WERI-Rb-1 (cell line): ENCODE measurements around the gene PRKAG2.
"Not testable (repeated sequence)": the region's sequence is repeated elsewhere in the genome, so short reads cannot be mapped to it uniquely, and the experiment has no call there.

ENCODE experiments used
- DNase-seq: peaks from one replicate; pipeline ENCODE4 v3.0.0-alpha.2; 2020
- H3K27ac ChIP-seq: fragments of 250-450 bp; sonication (Bioruptor Pico); 2 replicates; pipeline ENCODE4 v1.5.1; 2020; ENCODE audit warnings: mild to moderate bottlenecking, moderate library complexity
- H3K27me3 ChIP-seq: fragments of 250-450 bp; sonication (Bioruptor Pico); 2 replicates; pipeline ENCODE4 v1.5.1; 2021; ENCODE audit warnings: mild to moderate bottlenecking, low read depth, moderate library complexity; ENCODE audit not compliant: insufficient read depth, severe bottlenecking
- H3K36me3 ChIP-seq: fragments of 250-450 bp; sonication (Bioruptor Pico); 2 replicates; pipeline ENCODE4 v1.5.1; 2020; ENCODE audit warnings: mild to moderate bottlenecking, moderate library complexity
- H3K4me3 ChIP-seq: 2 replicates; pipeline ENCODE4 v1.5.1; 2011; ENCODE audit warnings: low read depth, mild to moderate bottlenecking, control low read depth, low read length
- H3K9me3 ChIP-seq: fragments of 250-450 bp; sonication (Bioruptor Pico); 2 replicates; pipeline ENCODE4 v1.5.1; 2021; ENCODE audit warnings: mild to moderate bottlenecking, moderate library complexity; ENCODE audit not compliant: severe bottlenecking
- TF ChIP-seq, protein P1 (sequence below): IDR thresholded peaks from 2 replicates; pipeline ENCODE4 v1.5.1; 2011; ENCODE audit warnings: low read depth, mild to moderate bottlenecking, control low read depth, inconsistent platforms, low read length

PRKAG2 gene

DNA sequence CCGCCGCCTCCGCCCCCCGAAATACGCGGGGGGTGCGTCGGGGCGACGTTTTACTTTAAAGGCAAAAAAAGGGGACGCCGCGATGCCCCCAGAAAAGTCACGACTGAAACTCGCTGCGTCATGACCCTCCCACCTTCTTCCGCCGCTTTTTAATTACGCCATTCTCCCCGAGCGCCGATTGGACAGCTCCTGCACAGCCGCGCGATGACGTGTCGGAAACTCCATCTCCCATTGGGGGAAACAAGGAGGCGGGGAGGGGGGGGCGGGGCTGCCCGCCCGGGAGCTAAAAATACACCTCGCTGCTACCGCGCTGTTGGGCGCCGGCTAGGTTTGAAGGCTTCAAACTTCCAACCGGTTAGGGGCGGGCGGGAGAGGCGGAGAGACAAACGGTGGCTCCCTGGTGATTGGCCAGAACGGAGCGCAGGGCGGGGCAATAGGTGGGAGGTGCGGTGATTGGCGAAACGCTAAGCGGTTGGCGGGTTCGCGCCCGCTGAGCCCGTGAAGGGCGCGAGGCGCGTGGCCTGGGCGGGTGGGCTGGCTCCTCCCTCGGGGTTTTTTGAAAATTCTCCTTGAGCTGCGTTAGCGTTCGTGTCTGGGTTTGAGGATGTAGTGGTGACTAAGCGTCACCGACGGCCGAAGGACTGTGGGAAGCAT, 357.0 kb downstream of the PRKAG2 start, which contains the start of gene RHEB:
TSS of gene RHEB (minus strand) at position 131 of the 654 bp plus-strand sequence. CDS start 384 bp downstream, outside the sequence.
- no peaks in the 10 kb centered on the region for H3K27me3 ChIP-seq
- H3K4me3 ChIP-seq: peak within 1 kb of the TSS; percentile 72
- H3K36me3 ChIP-seq: no peaks in the 10 kb centered on the region
- TF ChIP-seq, protein P1, sequence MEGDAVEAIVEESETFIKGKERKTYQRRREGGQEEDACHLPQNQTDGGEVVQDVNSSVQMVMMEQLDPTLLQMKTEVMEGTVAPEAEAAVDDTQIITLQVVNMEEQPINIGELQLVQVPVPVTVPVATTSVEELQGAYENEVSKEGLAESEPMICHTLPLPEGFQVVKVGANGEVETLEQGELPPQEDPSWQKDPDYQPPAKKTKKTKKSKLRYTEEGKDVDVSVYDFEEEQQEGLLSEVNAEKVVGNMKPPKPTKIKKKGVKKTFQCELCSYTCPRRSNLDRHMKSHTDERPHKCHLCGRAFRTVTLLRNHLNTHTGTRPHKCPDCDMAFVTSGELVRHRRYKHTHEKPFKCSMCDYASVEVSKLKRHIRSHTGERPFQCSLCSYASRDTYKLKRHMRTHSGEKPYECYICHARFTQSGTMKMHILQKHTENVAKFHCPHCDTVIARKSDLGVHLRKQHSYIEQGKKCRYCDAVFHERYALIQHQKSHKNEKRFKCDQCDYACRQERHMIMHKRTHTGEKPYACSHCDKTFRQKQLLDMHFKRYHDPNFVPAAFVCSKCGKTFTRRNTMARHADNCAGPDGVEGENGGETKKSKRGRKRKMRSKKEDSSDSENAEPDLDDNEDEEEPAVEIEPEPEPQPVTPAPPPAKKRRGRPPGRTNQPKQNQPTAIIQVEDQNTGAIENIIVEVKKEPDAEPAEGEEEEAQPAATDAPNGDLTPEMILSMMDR: no peak
- peak within 1 kb of the TSS; percentile 98 for H3K27ac ChIP-seq
- peak; percentile 96 for DNase-seq
- peaks cover 10% of the 10 kb centered on the region for H3K9me3 ChIP-seq

DNA sequence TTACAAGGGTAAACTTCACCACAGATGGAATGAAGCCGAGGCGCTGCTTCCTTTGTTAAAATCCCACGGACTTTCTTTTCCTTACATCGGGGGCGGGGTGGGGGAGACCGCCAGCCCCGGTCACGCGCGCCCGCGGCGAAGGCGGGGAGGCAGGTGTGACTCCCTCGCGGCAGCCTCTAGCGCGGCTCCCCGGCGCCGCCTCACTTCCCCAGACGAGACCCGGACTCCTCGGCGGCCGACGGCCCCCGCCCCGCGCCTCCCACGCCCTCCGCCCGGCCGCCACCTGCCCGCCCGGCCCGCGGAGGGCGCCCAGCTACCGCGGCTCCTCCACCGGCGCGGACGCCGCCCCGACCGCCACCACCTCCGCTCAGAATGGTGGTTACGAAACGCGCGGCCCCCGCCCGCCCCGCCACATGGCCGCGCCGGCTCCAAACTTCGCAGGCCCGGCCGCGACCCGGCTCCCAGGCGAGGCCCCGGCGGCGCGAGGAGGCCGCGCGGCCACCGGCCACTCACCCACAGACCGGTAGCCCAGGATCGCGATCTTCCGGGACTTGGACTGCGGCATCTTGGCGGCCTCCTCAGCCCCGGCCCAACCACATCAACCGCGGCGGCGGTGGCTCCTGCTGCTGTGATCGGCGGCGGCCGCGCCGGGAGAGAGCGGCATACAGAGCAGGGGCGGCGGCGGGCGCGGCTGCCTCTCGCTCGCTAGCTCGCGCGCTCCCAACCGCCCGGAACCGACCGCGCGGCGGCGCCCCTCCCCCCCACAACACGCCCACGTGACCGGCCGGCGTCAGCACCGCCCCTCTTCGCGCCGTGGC, 357.8 kb downstream of the PRKAG2 start:
- H3K27me3 ChIP-seq, H3K9me3 ChIP-seq, H3K36me3 ChIP-seq: not testable (repeated sequence)
- Histone ChIP-seq H3K27ac (peak overlapping the region; percentile 98), H3K4me3 (peak overlapping the region; percentile 72)
- peak; percentile 24 for DNase-seq

DNA sequence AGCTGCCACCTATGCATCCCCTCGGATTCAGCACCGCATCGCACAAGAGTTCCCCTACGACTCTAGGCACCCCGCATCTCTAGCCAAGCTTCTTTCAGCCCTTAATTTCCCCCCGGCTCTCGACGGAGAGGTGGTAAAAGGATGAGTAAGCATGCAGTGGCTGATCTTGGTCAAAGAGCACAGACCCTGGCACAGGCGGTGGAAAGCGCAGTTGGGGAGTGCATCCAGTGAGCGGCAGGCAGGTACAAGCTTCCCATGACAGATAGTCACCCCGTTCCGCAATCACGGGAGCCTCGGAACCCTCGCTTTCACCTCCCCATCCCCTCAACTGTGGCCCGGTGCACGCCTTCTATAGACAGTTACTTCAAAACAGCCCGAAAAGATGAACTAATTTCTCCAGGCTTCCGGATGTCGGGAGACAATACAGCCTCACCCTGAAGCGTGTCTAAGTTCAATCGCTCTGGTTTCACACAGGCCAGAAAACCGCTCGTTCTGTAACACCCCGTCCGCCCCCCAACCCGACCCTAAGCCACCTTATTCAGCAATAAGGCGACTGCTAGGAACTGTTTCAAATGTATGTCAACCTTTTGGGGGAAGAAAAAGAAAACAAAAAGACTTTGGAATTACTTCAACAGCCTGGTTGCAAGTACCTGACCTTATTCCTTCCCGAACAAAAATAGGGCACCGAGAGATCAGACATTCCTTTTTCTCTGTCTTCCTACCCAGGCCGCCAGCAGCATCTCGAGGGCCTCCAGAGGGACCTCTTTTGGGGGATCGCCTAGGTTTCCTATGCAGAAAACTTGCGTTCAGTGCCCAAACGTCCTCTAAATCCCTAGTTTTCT, 358.6 kb downstream of the PRKAG2 start:
- DNase-seq: peak; percentile 29
- Histone ChIP-seq H3K9me3 (peaks cover 10% of the 10 kb centered on the region), H3K27me3 (no peaks in the 10 kb centered on the region), H3K27ac (peak overlapping the region; percentile 98), H3K4me3 (peak overlapping the region; percentile 72), H3K36me3 (no peaks in the 10 kb centered on the region)
- TF ChIP-seq, protein P1: peak; percentile 39; the same call in 1 of the 2 replicates

DNA sequence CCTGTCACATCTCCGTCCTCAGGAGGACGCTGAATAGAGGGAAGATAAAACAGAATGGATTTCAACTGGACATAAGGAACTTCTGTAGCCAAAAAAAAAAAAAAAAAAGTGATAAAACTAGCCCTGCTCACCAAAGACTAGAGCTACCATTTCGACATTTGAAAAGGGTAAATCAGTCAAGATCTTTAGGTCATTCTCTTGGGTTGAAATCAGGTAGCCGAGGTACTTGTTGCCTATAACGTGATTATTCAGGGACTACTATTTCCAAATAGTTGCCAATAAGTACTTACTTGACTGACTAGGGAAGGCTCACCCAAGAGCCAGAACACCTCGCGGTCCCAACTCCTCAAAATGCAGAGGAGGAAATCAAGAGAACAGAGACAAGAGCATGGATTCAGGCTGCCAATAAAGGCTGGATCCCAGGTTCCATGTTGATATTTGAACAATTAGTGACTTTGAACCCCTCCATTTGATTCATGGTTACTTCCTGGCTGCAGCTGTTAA, 359.3 kb downstream of the PRKAG2 start:
- Histone ChIP-seq H3K27ac (no peak overlapping the region), H3K4me3 (peak overlapping the region; percentile 72), H3K9me3 (peaks cover 10% of the 10 kb centered on the region), H3K36me3 (no peaks in the 10 kb centered on the region), H3K27me3 (no peaks in the 10 kb centered on the region)
- DNase-seq: no peak
- TF ChIP-seq, protein P1: no peak

DNA sequence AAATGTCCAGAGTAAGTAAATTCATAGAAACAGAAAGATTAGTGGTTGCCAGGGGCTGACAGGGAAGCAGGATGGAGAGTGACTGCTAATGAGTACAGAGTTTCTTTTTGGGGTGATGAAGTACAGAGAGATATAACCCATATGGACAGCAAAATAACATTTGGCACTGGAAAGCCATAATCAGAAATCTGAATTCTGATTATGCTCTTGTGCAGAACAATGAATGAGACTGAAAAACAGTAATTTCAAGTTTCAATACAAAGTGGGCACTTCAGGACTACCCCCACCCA, 361.7 kb downstream of the PRKAG2 start:
- TF ChIP-seq, protein P1: no peak

More for the DNA sequence above, 361.7 kb downstream of the PRKAG2 start:
- no peaks in the 10 kb centered on the region for H3K36me3 ChIP-seq
- no peak overlapping the region for H3K27ac ChIP-seq
- no peaks in the 10 kb centered on the region for H3K27me3 ChIP-seq
- peaks cover 4% of the 10 kb centered on the region for H3K9me3 ChIP-seq
- no peak overlapping the region for H3K4me3 ChIP-seq
- no peak for DNase-seq
